BLaER1 treated with 17β-estradiol and CSF1 and Interleukin-3, amounts not matched to agents 10 nM and 100 nM (cell line): ENCODE measurements around the gene TBCB.

Experiments used
- H3K27ac ChIP-seq, 11 experiments: shearing (Covaris generic); formaldehyde crosslinking; 2 replicates each; pipeline ENCODE4 v1.8.1; 2022
- H3K27me3 ChIP-seq, 11 experiments: shearing (Covaris generic); formaldehyde crosslinking; 2 replicates each; pipeline ENCODE4 v1.8.1; 2022
- H3K36me3 ChIP-seq, 11 experiments: shearing (Covaris generic); formaldehyde crosslinking; 2 replicates each; pipeline ENCODE4 v1.8.1; 2022
- H3K4me1 ChIP-seq, 10 experiments: shearing (Covaris generic); formaldehyde crosslinking; 2 replicates each; pipeline ENCODE4 v1.8.1; 2022
- H3K4me2 ChIP-seq, 11 experiments: shearing (Covaris generic); formaldehyde crosslinking; 2 replicates each; pipeline ENCODE4 v1.8.1; 2022
- H3K4me3 ChIP-seq, 10 experiments: shearing (Covaris generic); formaldehyde crosslinking; 2 replicates each; pipeline ENCODE4 v1.8.1; 2022
- H3K9ac ChIP-seq, 11 experiments: shearing (Covaris generic); formaldehyde crosslinking; 2 replicates each; pipeline ENCODE4 v1.8.1; 2022
- H3K9me3 ChIP-seq, 11 experiments: shearing (Covaris generic); formaldehyde crosslinking; replicated peaks in 1 of 11; 2 replicates each; pipeline ENCODE4 v1.8.1; 2022
- H4K20me1 ChIP-seq, 11 experiments: shearing (Covaris generic); formaldehyde crosslinking; 2 replicates each; pipeline ENCODE4 v1.8.1; 2022
- Cebpa-rat ChIP-seq, 11 experiments: shearing (Covaris generic); IDR thresholded peaks; 2 replicates each; pipeline ENCODE4 v1.8.1; 2022

The TBCB gene

GRCh38 chr19:36099166-36099785 lies 16.0 kb upstream of the TBCB start:
- Histone ChIP-seq H3K4me1 (peaks cover 0 to 6% (median 0%) of the 10 kb centered on the region in 10 experiments; a peak in 3 of 20 replicates), H3K27ac (no peak overlapping the region), H3K36me3 (peaks cover 13 to 100% (median 96%) of the 10 kb centered on the region in 11 experiments; a peak in 21 of 22 replicates), H3K9ac (no peak overlapping the region), H3K4me2 (no peak overlapping the region), H4K20me1 (peaks cover 0 to 40% (median 0%) of the 10 kb centered on the region in 11 experiments; a peak in 6 of 22 replicates), H3K9me3 (no peaks in the 10 kb centered on the region), H3K4me3 (no peak overlapping the region), H3K27me3 (no peaks in the 10 kb centered on the region)
- no peak for TF ChIP-seq Cebpa-rat (IDR thresholded peaks at IDR 0.05)

- no peak for TF ChIP-seq Cebpa-rat (IDR thresholded peaks at IDR 0.05)
Observed at GRCh38 chr19:36100476-36100875, 14.8 kb upstream of the TBCB start.

GRCh38 chr19:36101550-36102327 lies 13.5 kb upstream of the TBCB start:
- no peak overlapping the region for H3K9ac ChIP-seq
- H3K4me3 ChIP-seq, result no peak overlapping the region
- H3K27ac ChIP-seq, result no peak overlapping the region
- no peak overlapping the region for H3K4me2 ChIP-seq
- no peak for TF ChIP-seq Cebpa-rat (IDR thresholded peaks at IDR 0.05)
- H3K9me3 ChIP-seq, result no peaks in the 10 kb centered on the region
- peaks cover 16 to 100% (median 97%) of the 10 kb centered on the region in 11 experiments; a peak in 21 of 22 replicates for H3K36me3 ChIP-seq
- no peaks in the 10 kb centered on the region for H3K27me3 ChIP-seq
- peaks cover 0 to 51% (median 0%) of the 10 kb centered on the region in 11 experiments; a peak in 7 of 22 replicates for H4K20me1 ChIP-seq
- H3K4me1 ChIP-seq, result peaks cover 0 to 6% (median 0%) of the 10 kb centered on the region in 10 experiments; a peak in 3 of 20 replicates

More at GRCh38 chr19:36100476-36100875, 14.8 kb upstream of the TBCB start:
- Histone ChIP-seq H3K4me2 (no peak overlapping the region; a peak in 1 of 22 replicates), H3K4me3 (no peak overlapping the region), H4K20me1 (peaks cover 0 to 51% (median 0%) of the 10 kb centered on the region in 11 experiments; a peak in 7 of 22 replicates), H3K36me3 (peaks cover 17 to 100% (median 96%) of the 10 kb centered on the region in 11 experiments; a peak in 21 of 22 replicates), H3K9ac (peak overlapping the region in 2 of 11 experiments; percentile 41; a peak in 2 of 22 replicates), H3K4me1 (peaks cover 0 to 6% (median 0%) of the 10 kb centered on the region in 10 experiments; a peak in 3 of 20 replicates), H3K27me3 (no peaks in the 10 kb centered on the region), H3K27ac (no peak overlapping the region; a peak in 1 of 22 replicates), H3K9me3 (no peaks in the 10 kb centered on the region)

GRCh38 chr19:36103040-36103626 lies 12.1 kb upstream of the TBCB start:
- Histone ChIP-seq H3K9me3 (no peaks in the 10 kb centered on the region), H3K4me1 (peaks cover 0 to 6% (median 0%) of the 10 kb centered on the region in 10 experiments; a peak in 3 of 20 replicates), H3K4me2 (no peak overlapping the region), H4K20me1 (peaks cover 0 to 63% (median 0%) of the 10 kb centered on the region in 11 experiments; a peak in 8 of 22 replicates), H3K27ac (no peak overlapping the region), H3K27me3 (no peaks in the 10 kb centered on the region), H3K9ac (no peak overlapping the region), H3K4me3 (no peak overlapping the region), H3K36me3 (peaks cover 12 to 100% (median 87%) of the 10 kb centered on the region in 11 experiments; a peak in 21 of 22 replicates)
- TF ChIP-seq Cebpa-rat (IDR thresholded peaks at IDR 0.05), result no peak

- Histone ChIP-seq H3K27ac (no peak overlapping the region), H3K9me3 (no peaks in the 10 kb centered on the region), H3K9ac (no peak overlapping the region), H3K36me3 (peaks cover 12 to 100% (median 80%) of the 10 kb centered on the region in 11 experiments; a peak in 21 of 22 replicates), H3K4me1 (peaks cover 0 to 6% (median 0%) of the 10 kb centered on the region in 10 experiments; a peak in 3 of 20 replicates), H4K20me1 (peaks cover 0 to 68% (median 0%) of the 10 kb centered on the region in 11 experiments; a peak in 8 of 22 replicates), H3K4me2 (no peak overlapping the region), H3K4me3 (no peak overlapping the region), H3K27me3 (no peaks in the 10 kb centered on the region)
- no peak for TF ChIP-seq Cebpa-rat (IDR thresholded peaks at IDR 0.05)
Observed at GRCh38 chr19:36103842-36104552, 11.3 kb upstream of the TBCB start.

- Histone ChIP-seq H3K36me3 (peaks cover 12 to 89% (median 66%) of the 10 kb centered on the region in 11 experiments; a peak in 21 of 22 replicates), H3K9ac (no peak overlapping the region), H3K4me2 (no peak overlapping the region), H3K9me3 (no peaks in the 10 kb centered on the region), H3K27me3 (no peaks in the 10 kb centered on the region), H3K4me3 (no peak overlapping the region), H3K27ac (no peak overlapping the region), H4K20me1 (peaks cover 0 to 58% (median 0%) of the 10 kb centered on the region in 11 experiments; a peak in 6 of 22 replicates), H3K4me1 (peaks cover 0 to 5% (median 0%) of the 10 kb centered on the region in 10 experiments; a peak in 1 of 20 replicates)
- TF ChIP-seq Cebpa-rat (IDR thresholded peaks at IDR 0.05), result no peak
Observed at GRCh38 chr19:36106441-36106840, 8.8 kb upstream of the TBCB start.

- H3K4me3 ChIP-seq, result no peak overlapping the region
- peaks cover 12 to 89% (median 66%) of the 10 kb centered on the region in 11 experiments; a peak in 21 of 22 replicates for H3K36me3 ChIP-seq
- no peak overlapping the region for H3K27ac ChIP-seq
- no peaks in the 10 kb centered on the region for H3K27me3 ChIP-seq
- peaks cover 0 to 55% (median 0%) of the 10 kb centered on the region in 11 experiments; a peak in 6 of 22 replicates for H4K20me1 ChIP-seq
- no peak overlapping the region for H3K9ac ChIP-seq
- H3K4me1 ChIP-seq, result peaks cover 0 to 5% (median 0%) of the 10 kb centered on the region in 10 experiments; a peak in 1 of 20 replicates
- TF ChIP-seq Cebpa-rat (IDR thresholded peaks at IDR 0.05), result no peak
- no peak overlapping the region for H3K4me2 ChIP-seq
- H3K9me3 ChIP-seq, result no peaks in the 10 kb centered on the region
Observed at GRCh38 chr19:36106991-36107390, 8.3 kb upstream of the TBCB start.

GRCh38 chr19:36108684-36109083 lies 6.6 kb upstream of the TBCB start:
- H4K20me1 ChIP-seq, result peaks cover 0 to 58% (median 12%) of the 10 kb centered on the region in 11 experiments; a peak in 11 of 22 replicates
- no peak overlapping the region for H3K4me2 ChIP-seq
- H3K9ac ChIP-seq, result no peak overlapping the region
- no peaks in the 10 kb centered on the region for H3K9me3 ChIP-seq
- H3K27me3 ChIP-seq, result no peaks in the 10 kb centered on the region
- no peak overlapping the region for H3K27ac ChIP-seq
- peaks cover 20 to 89% (median 66%) of the 10 kb centered on the region in 11 experiments for H3K36me3 ChIP-seq
- no peak overlapping the region for H3K4me3 ChIP-seq
- no peak for TF ChIP-seq Cebpa-rat (IDR thresholded peaks at IDR 0.05)
- peaks cover 6 to 13% (median 8%) of the 10 kb centered on the region in 10 experiments for H3K4me1 ChIP-seq
